ENCODE data around the gene PDE6A.

PDE6A gene

GRCh38 chr5:149833116-149833827 lies 111.3 kb downstream of the PDE6A start:
- DNase-seq: no peak

- no peak for DNase-seq
Observed at GRCh38 chr5:149832636-149833035, 112.0 kb downstream of the PDE6A start.

GRCh38 chr5:149831492-149831891 lies 113.1 kb downstream of the PDE6A start:
- no peak for DNase-seq

- DNase-seq: no peak
Observed at GRCh38 chr5:149830579-149830978, 114.0 kb downstream of the PDE6A start.

GRCh38 chr5:149829954-149830353 lies 114.6 kb downstream of the PDE6A start:
- DNase-seq: no peak

GRCh38 chr5:149828161-149829011 lies 116.2 kb downstream of the PDE6A start:
- no peak for DNase-seq

- no peak for DNase-seq
Observed at GRCh38 chr5:149827546-149827945, 117.0 kb downstream of the PDE6A start.

- DNase-seq: no peak
Observed at GRCh38 chr5:149827086-149827485, 117.5 kb downstream of the PDE6A start.

- DNase-seq: no peak
Observed at GRCh38 chr5:149826574-149826973, 118.0 kb downstream of the PDE6A start.

GRCh38 chr5:149824846-149825245 lies 119.7 kb downstream of the PDE6A start:
- no peak for DNase-seq

- DNase-seq: no peak
Observed at GRCh38 chr5:149824120-149824519, 120.5 kb downstream of the PDE6A start.

GRCh38 chr5:149823375-149823774 lies 121.2 kb downstream of the PDE6A start:
- DNase-seq: no peak

- DNase-seq: no peak
Observed at GRCh38 chr5:149822301-149822700, 122.3 kb downstream of the PDE6A start.

- no peak for DNase-seq
Observed at GRCh38 chr5:149820536-149821510, 123.8 kb downstream of the PDE6A start.

- no peak for DNase-seq
Observed at GRCh38 chr5:149820012-149820411, 124.6 kb downstream of the PDE6A start.

GRCh38 chr5:149818116-149818515 lies 126.5 kb downstream of the PDE6A start:
- DNase-seq: no peak

GRCh38 chr5:149817539-149818060 lies 127.0 kb downstream of the PDE6A start:
- no peak for DNase-seq

GRCh38 chr5:149816661-149817060 lies 127.9 kb downstream of the PDE6A start:
- no peak for DNase-seq

- no peak for DNase-seq
Observed at GRCh38 chr5:149811453-149811852, 133.1 kb downstream of the PDE6A start.

GRCh38 chr5:149810856-149811255 lies 133.7 kb downstream of the PDE6A start:
- DNase-seq: no peak

- DNase-seq: no peak
Observed at GRCh38 chr5:149809931-149810691, 134.5 kb downstream of the PDE6A start.

Measured in NCI-H524 treated with DMSO at 0.1 percent for 48 hours (cell line).